Fibroblast of lung (primary cell): Measurements from ENCODE around the gene YWHAG.

Experiments
- CTCF ChIP-seq, 2 donors: IDR thresholded peaks in 1 of 2; conservative IDR thresholded peaks in 1 of 2; 1 replicate in 1 of 2; 2 replicates in 1 of 2; pipeline ENCODE4 v1.5.1; 2011 to 2012; ENCODE audit warnings: low read length in 2 of 2, control low read depth in 1 of 2, inconsistent platforms in 1 of 2, low read depth in 1 of 2, mild to moderate bottlenecking in 1 of 2
- EZH2 ChIP-seq: IDR thresholded peaks from 2 replicates; pipeline ENCODE4 v1.5.1; 2012; ENCODE audit warnings: low read length, control low read depth, mild to moderate bottlenecking; ENCODE audit errors: missing control alignments

- TF ChIP-seq CTCF (conservative IDR thresholded peaks at IDR 0.05 in 1 of 2, IDR thresholded peaks at IDR 0.05 in 1 of 2; ENCODE audit: low read depth in 1 of 2, low read length in 2 of 2) (no peak), EZH2 (no peak)
These were observed 61.7 kb downstream of the YWHAG start for GRCh38 chr7:76296743-76297740.
